Pulmonary artery endothelial cell (primary cell): Measurements from ENCODE around the gene TLE5. TPM values are rescaled to one million over a fixed set of nuclear protein-coding genes. Genes with fewer than 3 reads are reported as not detected.

Source experiments
- total RNA-seq: library from RNA; depleted of rRNA; stranded (reverse); fragments of >200 nt; gene quantifications from 2 replicates; pipeline ENCODE4 v1.2.3, GENCODE V29; 2014

The TLE5 gene
- total RNA-seq, 1 donor from 2014 or later = 129 TPM

Other genes with a start within 250 kb of the TLE5 start
- gene ZNF554, start 242.6 kb downstream of the TLE5 start, total RNA-seq = 2.4 and 3.2 TPM in 2 replicates
- 4.7 and 7.4 TPM in 2 replicates for gene ZNF555, start 221.0 kb downstream of the TLE5 start, total RNA-seq
- gene ZNF556, start 195.2 kb downstream of the TLE5 start, total RNA-seq = 0.04 TPM in 1 of 2 replicates, not detected in the other
- gene ZNF57, start 161.6 kb downstream of the TLE5 start, total RNA-seq = 7.0 and 8.2 TPM in 2 replicates
- 7.6 and 8.6 TPM in 2 replicates for gene ZNF77, start 117.5 kb downstream of the TLE5 start, total RNA-seq
- 1.9 and 3.4 TPM in 2 replicates for gene TLE6, start 84.9 kb downstream of the TLE5 start, total RNA-seq
- 19.2 and 20.6 TPM in 2 replicates for gene TLE2, start 33.2 kb downstream of the TLE5 start, total RNA-seq
- 87.8 and 108 TPM in 2 replicates for gene GNA11, start 31.9 kb upstream of the TLE5 start, total RNA-seq
- 0.04 and 0.07 TPM in 2 replicates for gene GNA15, start 73.5 kb upstream of the TLE5 start, total RNA-seq
- 0.21 and 0.33 TPM in 2 replicates for gene S1PR4, start 116.3 kb upstream of the TLE5 start, total RNA-seq
- 61.1 and 76.9 TPM in 2 replicates for gene NCLN, start 123.4 kb upstream of the TLE5 start, total RNA-seq
- not detected in 2 replicates for gene CELF5, start 162.2 kb upstream of the TLE5 start, total RNA-seq